Measurements from ENCODE around the gene KANK3. TPM values are rescaled to one million over a fixed set of nuclear protein-coding genes. Genes with fewer than 3 reads are reported as not detected.
"Not testable (repeated sequence)": the region's sequence is repeated elsewhere in the genome, so short reads cannot be mapped to it uniquely, and the experiment has no call there.

Gene KANK3
- total RNA-seq, 1 donor = not detected

GRCh38 chr19:8355631-8356402 lies 12.8 kb upstream of the KANK3 start:
- peak; percentile 16 for TF ChIP-seq CTCF (IDR thresholded peaks at IDR 0.05; ENCODE audit: extremely low read depth, low read depth, low read length)
- peaks cover 32% of the 10 kb centered on the region for H3K4me1 ChIP-seq (ENCODE audit: insufficient read depth, low read length)
- no peaks in the 10 kb centered on the region for H3K79me2 ChIP-seq (ENCODE audit: insufficient read depth, low read length)
- H2AFZ ChIP-seq (ENCODE audit: low read length) = no peak overlapping the region
- peak; percentile 92 for DNase-seq (ENCODE audit: insufficient read length, low spot score, missing footprints)
- H3K4me2 ChIP-seq (ENCODE audit: insufficient read depth, low read length) = peak overlapping the region; percentile 23
- H3K27ac ChIP-seq (ENCODE audit: low read depth, low read length) = peak overlapping the region; percentile 74
- H3K9me3 ChIP-seq (ENCODE audit: low read depth, low read length) = no peaks in the 10 kb centered on the region
- H3K27me3 ChIP-seq (ENCODE audit: insufficient read depth, low read length) = no peaks in the 10 kb centered on the region
- no peaks in the 10 kb centered on the region for H4K20me1 ChIP-seq (ENCODE audit: insufficient read depth, low read length)
- no peak overlapping the region for H3K4me3 ChIP-seq (ENCODE audit: insufficient read depth, low read length)
- H3K36me3 ChIP-seq (ENCODE audit: insufficient read depth, low read length) = no peaks in the 10 kb centered on the region

- H3K36me3 ChIP-seq (ENCODE audit: insufficient read depth, low read length); H3K9me3 ChIP-seq (ENCODE audit: low read depth, low read length); DNase-seq (ENCODE audit: insufficient read length, low spot score, missing footprints); H3K4me3 ChIP-seq (ENCODE audit: insufficient read depth, low read length); H3K27me3 ChIP-seq (ENCODE audit: insufficient read depth, low read length); H4K20me1 ChIP-seq (ENCODE audit: insufficient read depth, low read length); H2AFZ ChIP-seq (ENCODE audit: low read length); H3K79me2 ChIP-seq (ENCODE audit: insufficient read depth, low read length); H3K27ac ChIP-seq (ENCODE audit: low read depth, low read length): not testable (repeated sequence)
- Histone ChIP-seq H3K4me2 (ENCODE audit: insufficient read depth, low read length) (peak overlapping the region; percentile 81), H3K4me1 (ENCODE audit: insufficient read depth, low read length) (peaks cover 35% of the 10 kb centered on the region)
Observed at GRCh38 chr19:8352845-8353244, 9.8 kb upstream of the KANK3 start.

GRCh38 chr19:8352134-8352827 lies 9.2 kb upstream of the KANK3 start:
- Histone ChIP-seq H3K4me1 (ENCODE audit: insufficient read depth, low read length) (peaks cover 39% of the 10 kb centered on the region), H3K4me3 (ENCODE audit: insufficient read depth, low read length) (peak overlapping the region; percentile 61), H3K4me2 (ENCODE audit: insufficient read depth, low read length) (peak overlapping the region; percentile 81), H2AFZ (ENCODE audit: low read length) (peak overlapping the region; percentile 62), H3K36me3 (ENCODE audit: insufficient read depth, low read length) (no peaks in the 10 kb centered on the region), H3K27me3 (ENCODE audit: insufficient read depth, low read length) (no peaks in the 10 kb centered on the region), H4K20me1 (ENCODE audit: insufficient read depth, low read length) (no peaks in the 10 kb centered on the region), H3K9me3 (ENCODE audit: low read depth, low read length) (no peaks in the 10 kb centered on the region), H3K27ac (ENCODE audit: low read depth, low read length) (no peak overlapping the region), H3K79me2 (ENCODE audit: insufficient read depth, low read length) (no peaks in the 10 kb centered on the region)
- no peak for TF ChIP-seq CTCF (IDR thresholded peaks at IDR 0.05; ENCODE audit: extremely low read depth, low read depth, low read length)
- peak; percentile 85 for DNase-seq (ENCODE audit: insufficient read length, low spot score, missing footprints)

- H3K27me3 ChIP-seq (ENCODE audit: insufficient read depth, low read length); H3K9me3 ChIP-seq (ENCODE audit: low read depth, low read length); H3K4me3 ChIP-seq (ENCODE audit: insufficient read depth, low read length); H4K20me1 ChIP-seq (ENCODE audit: insufficient read depth, low read length); H2AFZ ChIP-seq (ENCODE audit: low read length); H3K79me2 ChIP-seq (ENCODE audit: insufficient read depth, low read length); H3K36me3 ChIP-seq (ENCODE audit: insufficient read depth, low read length); H3K27ac ChIP-seq (ENCODE audit: low read depth, low read length); DNase-seq (ENCODE audit: insufficient read length, low spot score, missing footprints); H3K4me2 ChIP-seq (ENCODE audit: insufficient read depth, low read length): not testable (repeated sequence)
- H3K4me1 ChIP-seq (ENCODE audit: insufficient read depth, low read length) = peaks cover 22% of the 10 kb centered on the region
Observed at GRCh38 chr19:8349629-8350372, 6.7 kb upstream of the KANK3 start.

Data from osteoblast (primary cell).